HG02588 (cell line): Measurements from ENCODE around the gene GRIK4.

Source experiments
- ATAC-seq: cut with Tn5 transposase; IDR thresholded peaks from one replicate; pipeline ENCODE4 v1.9.1; 2021; ENCODE audit warnings: mild to moderate bottlenecking, moderate library complexity; ENCODE audit not compliant: unreplicated experiment

GRIK4 gene

GRCh38 chr11:120657306-120658070 is 145.9 kb downstream of the GRIK4 start:
- peak; percentile 69 for ATAC-seq

- peak; percentile 71 for ATAC-seq
Measured at GRCh38 chr11:120658071-120658423, 146.5 kb downstream of the GRIK4 start.

GRCh38 chr11:120659076-120659475 is 147.5 kb downstream of the GRIK4 start:
- ATAC-seq: no peak

GRCh38 chr11:120660024-120660565 is 148.5 kb downstream of the GRIK4 start:
- no peak for ATAC-seq

- no peak for ATAC-seq
Measured at GRCh38 chr11:120662071-120662676, 150.6 kb downstream of the GRIK4 start.

- ATAC-seq: no peak
Measured at GRCh38 chr11:120663142-120663541, 151.6 kb downstream of the GRIK4 start.

GRCh38 chr11:120666121-120666639 is 154.6 kb downstream of the GRIK4 start:
- no peak for ATAC-seq

- ATAC-seq: no peak
Measured at GRCh38 chr11:120667281-120667680, 155.7 kb downstream of the GRIK4 start.

- ATAC-seq: no peak
Measured at GRCh38 chr11:120667934-120668333, 156.4 kb downstream of the GRIK4 start.

- no peak for ATAC-seq
Measured at GRCh38 chr11:120668537-120668936, 157.0 kb downstream of the GRIK4 start.

- ATAC-seq: no peak
Measured at GRCh38 chr11:120674542-120674941, 163.0 kb downstream of the GRIK4 start.

GRCh38 chr11:120675171-120675570 is 163.6 kb downstream of the GRIK4 start:
- no peak for ATAC-seq

GRCh38 chr11:120676991-120677390 is 165.4 kb downstream of the GRIK4 start:
- ATAC-seq: no peak

- ATAC-seq: no peak
Measured at GRCh38 chr11:120680322-120680721, 168.8 kb downstream of the GRIK4 start.

- no peak for ATAC-seq
Measured at GRCh38 chr11:120681434-120682331, 170.1 kb downstream of the GRIK4 start.

GRCh38 chr11:120682332-120682649 is 170.7 kb downstream of the GRIK4 start:
- ATAC-seq: no peak

GRCh38 chr11:120682866-120683265 is 171.3 kb downstream of the GRIK4 start:
- ATAC-seq: no peak

GRCh38 chr11:120686516-120686915 is 175.0 kb downstream of the GRIK4 start:
- ATAC-seq: no peak

GRCh38 chr11:120688163-120688562 is 176.6 kb downstream of the GRIK4 start:
- no peak for ATAC-seq

GRCh38 chr11:120689596-120690275 is 178.2 kb downstream of the GRIK4 start:
- no peak for ATAC-seq

GRCh38 chr11:120690406-120690805 is 178.9 kb downstream of the GRIK4 start:
- no peak for ATAC-seq
